SU-DHL-6 (cell line): ENCODE results near the gene IL1RL2.

Experiments
- EZH2phosphoT487 ChIP-seq: fragments of 200-600 bp; sonication (generic), shearing (Covaris generic); conservative IDR thresholded peaks from 2 replicates; pipeline ENCODE4 v1.6.1; 2018; ENCODE audit warnings: mild to moderate bottlenecking, antibody characterized with exemption, low read length, moderate library complexity, mixed read lengths
- TF ChIP-seq, protein P1 (sequence below): fragments of 200-600 bp; sonication (generic); IDR thresholded peaks from one replicate; pipeline ENCODE4 v1.5.1; 2017; ENCODE audit warnings: antibody characterized with exemption, mild to moderate bottlenecking, low read length, moderate library complexity; ENCODE audit not compliant: insufficient read depth, poor library complexity, severe bottlenecking

- TF ChIP-seq, protein P1, sequence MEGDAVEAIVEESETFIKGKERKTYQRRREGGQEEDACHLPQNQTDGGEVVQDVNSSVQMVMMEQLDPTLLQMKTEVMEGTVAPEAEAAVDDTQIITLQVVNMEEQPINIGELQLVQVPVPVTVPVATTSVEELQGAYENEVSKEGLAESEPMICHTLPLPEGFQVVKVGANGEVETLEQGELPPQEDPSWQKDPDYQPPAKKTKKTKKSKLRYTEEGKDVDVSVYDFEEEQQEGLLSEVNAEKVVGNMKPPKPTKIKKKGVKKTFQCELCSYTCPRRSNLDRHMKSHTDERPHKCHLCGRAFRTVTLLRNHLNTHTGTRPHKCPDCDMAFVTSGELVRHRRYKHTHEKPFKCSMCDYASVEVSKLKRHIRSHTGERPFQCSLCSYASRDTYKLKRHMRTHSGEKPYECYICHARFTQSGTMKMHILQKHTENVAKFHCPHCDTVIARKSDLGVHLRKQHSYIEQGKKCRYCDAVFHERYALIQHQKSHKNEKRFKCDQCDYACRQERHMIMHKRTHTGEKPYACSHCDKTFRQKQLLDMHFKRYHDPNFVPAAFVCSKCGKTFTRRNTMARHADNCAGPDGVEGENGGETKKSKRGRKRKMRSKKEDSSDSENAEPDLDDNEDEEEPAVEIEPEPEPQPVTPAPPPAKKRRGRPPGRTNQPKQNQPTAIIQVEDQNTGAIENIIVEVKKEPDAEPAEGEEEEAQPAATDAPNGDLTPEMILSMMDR: no peak
- TF ChIP-seq EZH2phosphoT487: no peak
These were observed 54.9 kb downstream of the IL1RL2 start for GRCh38 chr2:102241616-102242305.
